ENCODE measurements around the gene OGDH.

Gene OGDH

DNA sequence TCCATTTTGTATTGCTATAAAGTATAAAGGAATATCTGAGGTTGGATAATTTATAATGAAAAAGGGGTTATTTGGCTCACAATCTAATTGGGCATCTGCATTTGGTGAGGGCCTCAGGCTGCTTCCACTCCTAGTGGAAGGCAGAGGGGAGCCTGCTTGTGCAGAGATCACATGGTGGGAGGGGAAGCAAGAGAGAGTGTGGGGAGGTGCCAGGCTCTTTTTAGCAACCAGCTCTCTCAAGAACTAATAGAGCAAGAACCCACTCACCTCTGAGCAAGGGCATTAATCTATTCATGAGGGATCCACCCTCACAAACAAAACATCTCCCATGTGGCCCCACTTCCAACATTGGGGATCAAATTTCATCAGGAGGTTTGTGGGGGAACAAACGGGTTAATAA lies 64.6 kb downstream of the OGDH start:
- no peak for DNase-seq (ENCODE audit: low read depth)
- TF ChIP-seq, protein P1, sequence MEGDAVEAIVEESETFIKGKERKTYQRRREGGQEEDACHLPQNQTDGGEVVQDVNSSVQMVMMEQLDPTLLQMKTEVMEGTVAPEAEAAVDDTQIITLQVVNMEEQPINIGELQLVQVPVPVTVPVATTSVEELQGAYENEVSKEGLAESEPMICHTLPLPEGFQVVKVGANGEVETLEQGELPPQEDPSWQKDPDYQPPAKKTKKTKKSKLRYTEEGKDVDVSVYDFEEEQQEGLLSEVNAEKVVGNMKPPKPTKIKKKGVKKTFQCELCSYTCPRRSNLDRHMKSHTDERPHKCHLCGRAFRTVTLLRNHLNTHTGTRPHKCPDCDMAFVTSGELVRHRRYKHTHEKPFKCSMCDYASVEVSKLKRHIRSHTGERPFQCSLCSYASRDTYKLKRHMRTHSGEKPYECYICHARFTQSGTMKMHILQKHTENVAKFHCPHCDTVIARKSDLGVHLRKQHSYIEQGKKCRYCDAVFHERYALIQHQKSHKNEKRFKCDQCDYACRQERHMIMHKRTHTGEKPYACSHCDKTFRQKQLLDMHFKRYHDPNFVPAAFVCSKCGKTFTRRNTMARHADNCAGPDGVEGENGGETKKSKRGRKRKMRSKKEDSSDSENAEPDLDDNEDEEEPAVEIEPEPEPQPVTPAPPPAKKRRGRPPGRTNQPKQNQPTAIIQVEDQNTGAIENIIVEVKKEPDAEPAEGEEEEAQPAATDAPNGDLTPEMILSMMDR (IDR thresholded peaks at IDR 0.05; ENCODE audit: low read depth, low read length, missing control alignments) = no peak
- H3K4me3 ChIP-seq (ENCODE audit: low read depth, low read length) = no peak overlapping the region

DNA sequence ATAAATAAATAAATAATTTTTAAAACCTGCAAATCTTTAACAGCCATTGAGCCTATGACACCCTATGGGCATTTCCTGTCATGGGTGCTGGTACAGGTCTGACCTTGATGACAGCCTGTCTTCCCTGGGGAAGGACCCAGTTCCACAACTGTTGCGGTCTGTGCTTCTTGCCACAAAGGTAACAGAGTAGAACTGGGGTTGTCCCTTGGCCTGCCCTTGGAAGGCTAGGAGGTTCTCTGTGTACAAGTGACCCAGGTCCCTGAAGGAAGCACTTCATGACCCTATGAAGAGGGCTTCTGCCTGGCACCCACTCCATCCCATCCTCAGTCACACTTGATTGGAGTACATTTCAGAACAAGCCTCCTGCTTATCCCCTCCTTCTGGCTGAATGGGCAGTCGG lies 66.9 kb downstream of the OGDH start:
- TF ChIP-seq, protein P1 (IDR thresholded peaks at IDR 0.05; ENCODE audit: low read depth, low read length, missing control alignments) = no peak
- no peak for DNase-seq (ENCODE audit: low read depth)
- H3K4me3 ChIP-seq (ENCODE audit: low read depth, low read length) = no peak overlapping the region

DNA sequence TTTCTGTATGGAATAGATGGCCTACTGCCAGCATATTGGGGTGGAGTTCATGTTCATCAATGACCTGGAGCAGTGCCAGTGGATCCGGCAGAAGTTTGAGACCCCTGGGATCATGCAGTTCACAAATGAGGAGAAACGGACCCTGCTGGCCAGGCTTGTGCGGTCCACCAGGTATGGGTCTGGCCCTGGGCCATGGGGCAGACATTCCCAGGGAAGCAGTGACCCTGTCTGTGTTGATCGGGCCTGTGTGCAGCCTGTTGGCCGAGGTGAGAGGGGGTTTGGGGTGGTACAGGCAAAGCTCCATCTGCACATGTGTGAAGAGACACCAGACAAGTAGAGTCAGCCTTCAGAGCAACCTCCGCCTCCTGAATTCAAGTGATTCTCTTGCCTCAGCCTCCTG lies 67.3 kb downstream of the OGDH start:
- TF ChIP-seq, protein P1 (IDR thresholded peaks at IDR 0.05; ENCODE audit: low read depth, low read length, missing control alignments) = no peak
- no peak for DNase-seq (ENCODE audit: low read depth)
- H3K4me3 ChIP-seq (ENCODE audit: low read depth, low read length) = no peak overlapping the region

DNA sequence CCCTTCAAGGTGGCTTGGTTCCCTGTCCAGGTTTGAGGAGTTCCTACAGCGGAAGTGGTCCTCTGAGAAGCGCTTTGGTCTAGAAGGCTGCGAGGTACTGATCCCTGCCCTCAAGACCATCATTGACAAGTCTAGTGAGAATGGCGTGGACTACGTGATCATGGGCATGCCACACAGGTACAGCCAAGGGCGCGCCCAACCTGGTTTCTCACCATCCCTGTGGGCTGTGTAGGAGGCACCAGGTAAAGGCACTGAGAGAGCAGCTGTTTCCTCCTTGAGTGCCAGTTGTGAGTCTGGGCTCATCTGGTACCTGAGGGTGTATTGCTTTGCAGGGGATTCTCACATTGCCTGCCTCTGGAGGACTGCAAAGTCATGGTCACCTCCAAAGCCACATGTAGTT lies 68.0 kb downstream of the OGDH start:
- TF ChIP-seq, protein P1 (IDR thresholded peaks at IDR 0.05; ENCODE audit: low read depth, low read length, missing control alignments) = no peak
- DNase-seq (ENCODE audit: low read depth) = no peak
- H3K4me3 ChIP-seq (ENCODE audit: low read depth, low read length) = no peak overlapping the region

DNA sequence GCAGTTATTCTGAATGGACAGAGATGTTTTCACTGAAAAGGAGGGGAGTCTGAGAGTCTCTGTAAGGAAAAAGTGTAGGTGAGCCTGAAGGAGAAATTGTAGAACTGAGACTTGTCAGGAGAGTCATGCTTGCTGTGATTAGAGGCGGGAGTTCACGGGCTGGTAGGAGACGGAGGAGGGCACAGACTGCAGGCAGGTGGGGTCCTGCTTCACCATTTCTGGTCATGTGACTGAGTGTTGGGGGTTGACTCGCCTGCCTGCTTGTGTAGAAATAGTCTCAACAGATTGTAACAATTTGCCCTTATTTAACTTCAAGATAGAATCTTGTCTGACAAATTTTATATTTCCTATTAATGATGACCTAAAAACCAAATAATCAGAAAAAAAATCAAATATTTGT lies 70.3 kb downstream of the OGDH start:
- no peak overlapping the region for H3K4me3 ChIP-seq (ENCODE audit: low read depth, low read length)
- TF ChIP-seq, protein P1 (IDR thresholded peaks at IDR 0.05; ENCODE audit: low read depth, low read length, missing control alignments) = no peak
- DNase-seq (ENCODE audit: low read depth) = no peak

DNA sequence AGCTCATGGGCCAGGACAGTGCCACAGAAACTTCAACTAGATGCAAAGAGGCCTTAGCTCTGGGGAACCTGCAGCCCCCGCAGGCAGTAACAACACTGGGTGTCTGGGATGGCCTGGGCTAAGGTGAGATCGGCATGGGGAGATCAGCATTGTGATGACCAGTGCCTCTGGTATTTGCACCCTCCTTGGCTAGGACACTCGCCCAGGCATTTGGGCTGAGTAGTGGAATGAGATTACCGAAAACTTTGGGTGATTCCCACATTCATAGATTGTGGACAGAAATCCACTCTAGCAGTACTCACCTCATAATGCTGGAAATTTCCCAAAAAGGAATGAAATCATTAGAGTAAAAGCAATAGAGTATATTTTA lies 71.7 kb downstream of the OGDH start:
- TF ChIP-seq, protein P1 (IDR thresholded peaks at IDR 0.05; ENCODE audit: low read depth, low read length, missing control alignments) = no peak
- H3K4me3 ChIP-seq (ENCODE audit: low read depth, low read length) = no peak overlapping the region
- DNase-seq (ENCODE audit: low read depth) = no peak

DNA sequence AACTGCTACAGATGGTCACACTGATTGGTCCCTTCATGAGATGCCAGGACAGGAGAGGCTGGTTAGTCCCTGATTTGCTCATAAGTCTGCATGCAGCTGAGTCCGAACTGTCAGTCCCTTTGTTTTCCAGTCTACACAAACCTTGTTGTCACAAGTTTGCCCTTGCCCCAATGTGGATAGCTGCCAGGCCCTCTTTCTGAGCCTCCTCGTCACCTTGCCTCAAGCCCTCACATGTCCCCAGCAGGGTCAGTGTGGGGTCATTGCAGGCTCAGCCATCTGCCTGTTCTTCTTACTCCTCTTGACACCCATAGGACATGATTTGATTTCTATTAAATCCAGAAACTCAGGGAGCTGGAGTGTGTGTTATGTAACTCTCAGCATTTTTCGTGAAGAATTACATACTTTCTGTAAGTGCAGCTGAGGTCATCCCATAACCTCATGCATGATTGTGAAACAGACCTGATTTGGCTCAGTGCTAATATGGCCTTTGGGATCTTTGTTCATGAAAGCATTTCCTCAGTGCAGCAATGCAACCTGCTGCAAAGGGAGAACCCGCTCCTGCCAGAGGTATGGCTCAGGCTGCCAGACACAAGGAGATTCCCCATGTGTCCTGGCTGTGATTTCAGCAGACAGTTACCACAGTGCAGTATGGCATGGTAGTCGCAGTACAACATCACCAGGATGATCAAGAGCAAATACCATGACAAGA lies 72.2 kb downstream of the OGDH start:
- no peak overlapping the region for H3K4me3 ChIP-seq (ENCODE audit: low read depth, low read length)
- no peak for DNase-seq (ENCODE audit: low read depth)
- TF ChIP-seq, protein P1 (IDR thresholded peaks at IDR 0.05; ENCODE audit: low read depth, low read length, missing control alignments) = no peak
